GM21360 (cell line): ENCODE data around the gene UBE2O.

Experiments
- ATAC-seq: cut with Tn5 transposase; IDR thresholded peaks from one replicate; pipeline ENCODE4 v1.9.1; 2021; ENCODE audit warnings: mild to moderate bottlenecking, moderate library complexity; ENCODE audit not compliant: unreplicated experiment

UBE2O gene

DNA sequence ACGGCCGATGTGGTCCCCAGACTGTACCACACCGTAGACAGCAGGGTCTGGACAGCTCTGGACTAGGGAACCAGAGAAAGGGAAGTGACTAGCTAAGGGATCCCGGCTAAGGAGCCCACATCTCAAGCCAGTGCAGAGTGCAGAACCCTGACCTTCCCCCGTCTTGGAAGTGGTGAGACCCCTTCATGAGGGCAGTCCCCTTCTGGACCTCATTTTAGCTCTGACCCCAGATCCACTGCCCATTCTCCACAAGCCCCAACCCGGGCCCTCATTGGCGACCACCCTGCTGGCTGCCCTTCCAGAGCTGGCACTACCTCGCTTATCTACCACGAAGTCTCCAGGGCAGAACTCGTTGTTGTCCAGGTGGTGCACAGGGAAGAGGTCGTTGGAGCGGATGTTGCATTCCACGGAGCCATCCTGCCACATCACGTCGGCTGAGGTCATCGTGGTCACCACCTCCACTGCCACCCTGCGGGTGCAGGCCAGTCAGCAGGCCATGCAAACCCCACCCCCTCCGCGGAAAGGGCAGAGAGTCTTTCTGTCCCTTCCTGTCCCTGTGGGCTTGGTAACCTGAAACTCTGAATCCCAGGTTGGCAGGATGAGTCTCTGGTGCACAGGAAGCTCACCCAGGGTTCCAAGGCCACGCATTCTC is 54.3 kb downstream of the UBE2O start:
- ATAC-seq = no peak

DNA sequence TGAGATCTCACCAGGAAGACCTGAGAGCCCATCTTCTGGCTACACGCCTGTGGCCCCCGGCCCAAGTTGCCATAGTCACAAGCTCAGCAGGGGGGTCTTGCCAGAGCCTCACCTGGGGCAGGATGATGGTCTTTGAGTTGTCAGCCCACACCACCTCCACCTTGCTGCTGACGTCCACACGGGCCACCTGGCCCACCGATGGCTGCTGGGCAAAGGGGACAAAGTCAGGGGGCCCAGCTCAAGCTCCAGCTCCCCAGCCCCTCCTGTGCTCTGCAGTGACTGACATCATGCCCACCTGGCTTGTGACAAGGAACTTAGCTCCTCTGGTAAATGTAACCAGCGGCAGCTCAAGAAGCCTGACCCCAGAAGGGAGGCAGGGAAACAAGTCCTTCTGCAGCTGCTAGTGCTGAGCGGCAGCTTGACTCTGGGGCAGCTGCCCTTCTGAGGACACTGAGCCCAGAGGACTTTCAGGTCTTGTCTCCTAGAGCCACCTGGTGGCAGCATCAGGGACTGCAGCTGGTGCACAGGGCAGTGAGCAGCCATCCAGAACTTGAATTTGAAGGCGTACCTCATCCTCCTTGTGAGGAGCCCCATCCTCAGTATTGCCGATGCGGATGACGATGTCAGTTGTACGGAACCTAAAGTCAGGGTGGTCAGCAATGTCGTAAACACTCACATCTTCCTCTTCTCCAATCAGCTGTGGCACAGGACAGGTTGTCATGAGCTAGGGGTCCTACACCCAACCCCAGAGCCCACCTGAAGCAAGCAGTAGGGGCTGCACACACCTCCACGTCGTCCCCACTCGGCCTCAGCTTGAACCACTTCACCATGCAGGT is 55.0 kb downstream of the UBE2O start:
- no peak for ATAC-seq

DNA sequence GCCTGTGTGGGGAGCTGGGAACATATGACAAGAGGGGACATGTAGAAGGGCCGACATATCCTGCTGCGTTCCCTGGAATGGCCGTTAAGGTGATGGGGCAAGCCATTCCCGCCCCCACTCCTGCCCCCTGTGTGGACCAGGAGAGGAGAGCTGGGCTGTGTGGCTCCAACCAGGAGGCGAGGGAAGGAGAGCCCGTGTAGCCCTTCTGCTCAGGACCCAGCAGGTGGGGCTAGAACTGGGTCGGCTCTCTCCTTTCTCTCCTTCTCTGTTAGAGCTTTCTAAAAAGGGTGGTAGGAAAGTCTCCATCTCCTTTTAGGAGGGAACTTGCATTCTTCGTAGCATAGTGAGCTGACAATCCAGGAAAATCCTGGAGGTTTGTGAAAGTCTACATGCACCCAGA is 55.8 kb downstream of the UBE2O start:
- ATAC-seq = no peak

DNA sequence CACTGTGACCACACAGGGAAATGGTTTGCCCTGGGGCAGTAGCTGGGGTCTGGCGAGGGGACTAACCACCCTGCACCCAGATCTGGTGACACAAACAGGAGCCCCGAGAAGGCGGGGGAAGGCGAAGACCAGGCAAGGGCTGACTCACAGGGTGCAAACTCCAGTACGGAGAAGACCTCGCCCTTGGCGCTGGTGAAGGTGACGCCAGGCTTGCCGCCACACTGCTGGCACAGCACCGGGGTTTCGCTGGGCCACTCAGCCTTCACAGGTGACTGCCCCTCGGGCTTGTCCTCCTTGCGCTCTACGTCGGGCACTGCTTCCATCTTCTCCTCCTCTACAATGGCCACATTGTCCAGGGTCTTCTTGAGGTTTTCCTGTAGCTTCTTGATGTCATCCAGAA is 57.0 kb downstream of the UBE2O start:
- no peak for ATAC-seq

DNA sequence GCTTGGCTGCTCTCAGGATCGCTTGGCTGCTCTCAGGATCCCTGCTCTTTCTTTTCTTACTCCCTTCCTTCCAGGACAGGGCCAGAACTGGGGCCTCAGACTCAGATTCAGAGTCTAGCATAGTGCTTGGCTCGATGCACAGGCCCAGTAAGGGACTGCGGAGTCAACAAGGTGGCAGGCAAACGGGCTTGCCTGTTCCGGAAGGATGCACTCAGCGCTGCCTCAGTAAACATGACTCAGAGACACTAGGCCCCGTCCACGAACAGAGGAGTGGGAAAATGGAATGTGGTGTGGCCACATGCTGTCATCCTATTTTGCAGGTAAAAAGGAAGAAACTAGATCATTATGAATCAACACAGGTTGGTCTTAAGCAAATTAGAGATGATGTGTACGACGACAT is 58.8 kb downstream of the UBE2O start:
- ATAC-seq = no peak

DNA sequence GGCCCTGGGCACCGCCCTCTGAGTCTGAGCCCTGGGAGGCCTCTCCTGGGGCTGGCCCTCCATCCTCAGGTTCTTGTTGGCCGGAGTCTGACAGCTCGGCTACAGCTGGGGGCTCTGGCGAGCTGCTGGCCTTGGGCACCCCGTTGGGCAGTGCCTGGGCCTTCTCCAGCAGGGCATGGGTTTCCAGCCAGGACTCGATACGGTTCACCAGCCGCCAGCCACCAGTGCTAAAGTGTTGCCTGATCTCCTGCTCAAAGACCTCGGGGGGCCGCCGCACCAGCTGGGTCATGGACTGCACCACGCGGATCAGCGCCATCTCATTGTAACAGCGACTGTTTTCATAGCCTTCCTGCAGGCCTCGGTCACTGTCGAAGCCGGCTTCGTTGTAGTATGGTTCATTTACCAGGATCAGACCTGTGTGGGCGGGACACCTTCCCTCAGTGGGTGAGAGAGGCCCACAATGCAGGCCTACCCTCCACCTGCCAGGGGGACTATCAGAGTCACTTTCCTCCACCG is 61.7 kb downstream of the UBE2O start:
- ATAC-seq = no peak

DNA sequence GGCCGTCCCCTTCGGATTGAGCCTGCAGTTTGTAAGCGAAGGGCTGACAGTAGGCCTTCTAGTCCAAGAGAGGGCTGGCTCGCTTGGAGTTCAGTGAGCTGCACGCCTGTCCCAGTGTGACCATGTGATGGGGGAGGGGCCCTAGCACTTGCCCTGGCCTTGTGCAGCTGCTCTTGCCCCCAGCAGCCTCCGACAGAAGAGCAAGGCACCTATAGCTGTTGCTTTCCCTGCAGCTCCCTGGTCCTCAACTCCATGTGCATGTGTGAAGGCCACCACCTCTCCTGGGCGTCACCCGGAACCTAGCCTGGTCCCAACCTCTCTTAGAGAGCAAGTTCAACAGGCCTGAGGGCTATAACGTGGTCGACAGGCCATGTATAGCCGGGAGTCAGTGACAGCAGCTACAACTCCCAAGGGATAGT is 62.9 kb downstream of the UBE2O start:
- ATAC-seq = no peak

DNA sequence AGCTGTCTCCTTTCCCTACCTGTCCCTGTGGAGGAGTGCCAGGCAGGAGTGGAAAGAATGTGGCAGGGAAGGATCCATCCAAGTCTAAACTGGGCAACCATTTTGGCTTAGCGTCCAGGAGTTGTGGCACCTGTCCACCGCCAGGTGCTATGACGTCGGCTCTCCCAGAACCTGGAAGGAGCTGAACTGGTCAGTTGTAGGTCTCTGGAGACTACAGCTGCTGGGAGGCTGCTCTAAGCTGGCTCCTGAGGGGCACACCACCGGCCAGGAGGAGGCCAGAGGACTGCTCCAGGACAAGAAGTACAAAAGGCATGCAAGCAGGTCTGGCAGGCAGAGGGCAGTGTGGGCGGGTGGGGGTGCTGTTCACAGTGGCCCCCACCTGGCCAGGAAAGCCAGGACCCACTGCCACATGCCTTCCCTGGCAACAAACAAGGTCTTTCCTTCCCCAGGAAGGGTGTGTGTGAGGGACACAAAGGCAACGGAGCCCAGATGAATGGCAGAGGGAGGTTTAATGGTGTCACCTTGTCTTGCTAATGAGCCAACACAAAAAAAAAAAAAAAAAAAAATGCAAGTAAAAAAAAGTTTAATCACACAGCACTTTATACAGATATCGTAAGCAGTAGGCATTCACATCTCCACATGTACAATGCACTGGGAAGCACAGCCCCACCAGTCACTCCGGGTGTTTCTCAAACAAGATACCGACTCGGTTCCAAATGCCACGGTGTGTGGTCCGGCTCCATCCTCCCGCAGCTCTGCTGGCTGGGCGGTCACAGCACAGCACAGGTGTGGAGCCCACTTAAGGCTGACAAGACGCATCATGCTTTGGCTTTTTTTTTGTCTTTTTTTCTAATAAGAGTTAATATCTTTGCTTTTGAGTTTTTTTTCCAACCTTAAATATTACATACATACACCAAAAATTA is 63.7 kb downstream of the UBE2O start:
- ATAC-seq = no peak

DNA sequence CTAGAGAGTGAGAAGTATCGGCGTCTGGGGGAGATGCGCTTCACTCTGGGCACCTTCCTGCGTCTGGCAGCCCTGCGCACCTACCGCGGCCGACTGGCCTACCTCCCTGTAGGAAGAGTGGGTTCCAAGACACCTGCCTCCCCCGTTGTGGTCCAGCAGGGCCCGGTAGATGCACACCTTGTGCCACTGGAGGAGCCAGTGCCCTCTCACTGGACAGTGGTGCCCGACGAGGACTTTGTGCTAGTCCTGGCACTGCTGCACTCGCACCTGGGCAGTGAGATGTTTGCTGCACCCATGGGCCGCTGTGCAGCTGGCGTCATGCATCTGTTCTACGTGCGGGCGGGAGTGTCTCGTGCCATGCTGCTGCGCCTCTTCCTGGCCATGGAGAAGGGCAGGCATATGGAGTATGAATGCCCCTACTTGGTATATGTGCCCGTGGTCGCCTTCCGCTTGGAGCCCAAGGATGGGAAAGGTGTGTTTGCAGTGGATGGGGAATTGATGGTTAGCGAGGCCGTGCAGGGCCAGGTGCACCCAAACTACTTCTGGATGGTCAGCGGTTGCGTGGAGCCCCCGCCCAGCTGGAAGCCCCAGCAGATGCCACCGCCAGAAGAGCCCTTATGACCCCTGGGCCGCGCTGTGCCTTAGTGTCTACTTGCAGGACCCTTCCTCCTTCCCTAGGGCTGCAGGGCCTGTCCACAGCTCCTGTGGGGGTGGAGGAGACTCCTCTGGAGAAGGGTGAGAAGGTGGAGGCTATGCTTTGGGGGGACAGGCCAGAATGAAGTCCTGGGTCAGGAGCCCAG is 65.8 kb downstream of the UBE2O start:
- ATAC-seq = no peak

DNA sequence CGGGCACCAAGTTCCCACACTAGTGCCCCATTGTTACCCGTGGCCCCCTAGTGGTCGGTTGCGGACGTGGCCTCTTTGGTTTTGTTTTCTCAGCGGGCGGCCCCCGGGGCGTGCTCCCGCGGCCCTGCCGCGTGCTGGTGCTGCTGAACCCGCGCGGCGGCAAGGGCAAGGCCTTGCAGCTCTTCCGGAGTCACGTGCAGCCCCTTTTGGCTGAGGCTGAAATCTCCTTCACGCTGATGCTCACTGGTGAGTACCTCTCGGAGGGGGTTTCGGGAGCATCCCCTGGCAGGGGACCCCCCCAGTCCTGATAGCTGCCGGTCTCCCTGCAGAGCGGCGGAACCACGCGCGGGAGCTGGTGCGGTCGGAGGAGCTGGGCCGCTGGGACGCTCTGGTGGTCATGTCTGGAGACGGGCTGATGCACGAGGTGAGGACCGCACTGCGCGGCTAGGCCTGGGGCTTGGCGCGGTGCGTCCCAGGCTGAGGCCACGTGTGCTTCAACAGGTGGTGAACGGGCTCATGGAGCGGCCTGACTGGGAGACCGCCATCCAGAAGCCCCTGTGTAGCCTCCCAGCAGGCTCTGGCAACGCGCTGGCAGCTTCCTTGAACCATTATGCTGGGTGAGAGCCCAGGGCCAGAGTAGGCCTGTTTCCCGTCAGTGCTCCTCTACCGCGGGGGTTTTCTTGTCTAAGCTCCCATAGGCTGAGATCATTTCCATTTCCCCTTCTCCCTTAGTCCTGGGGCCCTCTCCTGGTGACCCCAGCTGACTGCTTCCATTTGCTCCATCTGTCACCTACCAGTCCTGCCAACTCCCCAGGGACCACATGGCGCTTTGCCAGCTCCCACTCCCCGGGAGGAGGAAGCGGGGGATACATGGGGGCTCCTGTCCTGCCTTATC is 66.8 kb downstream of the UBE2O start:
- no peak for ATAC-seq

DNA sequence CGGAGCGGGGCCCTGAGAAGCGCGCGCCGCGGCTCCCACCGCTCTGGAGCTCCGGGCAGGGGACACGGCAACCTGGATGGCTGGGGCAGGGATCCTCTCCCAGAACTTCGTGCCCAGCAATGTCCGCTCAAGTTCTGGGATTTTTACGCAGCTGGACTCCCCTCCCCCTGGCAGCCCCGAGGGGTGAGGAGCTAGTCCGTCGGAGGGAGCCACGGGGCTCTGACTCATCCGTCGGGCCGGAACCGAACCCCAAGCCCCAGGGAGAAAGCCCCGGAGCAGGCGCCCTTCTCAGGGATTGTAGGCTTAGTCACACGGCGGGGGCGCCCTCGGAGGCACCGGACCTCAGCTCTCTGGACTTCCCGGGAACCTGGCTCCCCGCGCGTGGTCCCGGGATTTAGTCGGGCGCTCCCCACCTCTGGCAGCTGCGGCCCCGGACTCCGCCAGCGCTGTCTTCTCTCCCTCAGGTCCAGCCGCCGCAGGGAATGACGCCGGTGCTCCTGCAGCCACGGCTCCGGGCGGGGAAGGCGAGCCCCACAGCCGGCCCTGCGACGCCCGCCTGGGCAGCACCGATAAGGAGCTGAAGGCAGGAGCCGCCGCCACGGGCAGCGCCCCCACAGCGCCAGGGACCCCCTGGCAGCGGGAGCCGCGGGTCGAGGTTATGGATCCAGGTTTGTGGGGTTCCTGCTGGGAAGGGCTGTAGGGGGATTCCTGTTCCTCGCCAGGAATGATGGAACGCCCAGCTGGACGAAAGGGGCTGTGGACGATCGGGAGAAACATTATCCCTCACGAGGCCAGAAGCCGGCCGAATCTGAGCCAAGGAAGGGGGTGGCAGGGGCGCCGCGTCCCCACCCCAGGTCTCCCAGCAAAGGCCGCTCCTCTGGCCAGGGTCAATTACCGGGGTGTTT is 67.7 kb downstream of the UBE2O start:
- no peak for ATAC-seq

DNA sequence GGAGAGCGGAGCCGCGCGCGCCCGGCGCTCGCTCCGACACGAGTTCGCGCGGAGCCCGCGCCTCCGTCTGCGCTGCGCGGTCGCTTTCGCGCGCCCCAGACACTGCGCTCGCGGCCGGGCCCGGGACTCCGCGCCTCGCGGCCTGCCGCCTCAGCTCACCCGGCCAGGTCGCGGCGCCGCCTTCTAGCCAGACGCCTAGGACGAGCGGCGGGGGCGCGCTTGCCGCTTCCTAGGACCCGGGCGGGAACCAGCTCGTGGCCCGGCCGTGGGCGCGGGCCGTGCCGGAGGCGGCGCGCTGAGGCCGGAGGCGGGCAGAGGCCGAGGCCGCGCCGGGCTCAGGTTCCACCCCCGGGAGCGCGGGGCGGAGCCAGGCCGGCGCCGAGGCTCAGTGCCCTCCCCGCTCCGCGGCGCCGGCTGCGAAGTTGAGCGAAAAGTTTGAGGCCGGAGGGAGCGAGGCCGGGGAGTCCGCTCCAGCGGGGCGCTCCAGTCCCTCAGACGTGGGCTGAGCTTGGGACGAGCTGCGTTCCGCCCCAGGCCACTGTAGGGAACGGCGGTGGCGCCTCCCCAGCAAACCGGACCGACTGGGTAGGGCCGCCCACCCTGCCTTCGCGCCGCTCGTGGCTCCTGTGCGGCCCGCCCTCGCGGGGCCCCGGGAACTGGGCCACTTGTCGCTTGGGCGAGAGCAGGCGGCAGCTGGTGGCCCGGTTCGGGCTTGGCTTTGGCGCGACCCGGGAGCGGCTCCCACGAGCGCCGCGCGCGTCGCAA is 68.5 kb downstream of the UBE2O start, which contains the start of gene SPHK1:
Gene SPHK1 (plus strand): TSS at position 388 of the 765 bp plus-strand sequence. CDS start 1,036 bp downstream, outside the sequence.
- ATAC-seq = no peak

DNA sequence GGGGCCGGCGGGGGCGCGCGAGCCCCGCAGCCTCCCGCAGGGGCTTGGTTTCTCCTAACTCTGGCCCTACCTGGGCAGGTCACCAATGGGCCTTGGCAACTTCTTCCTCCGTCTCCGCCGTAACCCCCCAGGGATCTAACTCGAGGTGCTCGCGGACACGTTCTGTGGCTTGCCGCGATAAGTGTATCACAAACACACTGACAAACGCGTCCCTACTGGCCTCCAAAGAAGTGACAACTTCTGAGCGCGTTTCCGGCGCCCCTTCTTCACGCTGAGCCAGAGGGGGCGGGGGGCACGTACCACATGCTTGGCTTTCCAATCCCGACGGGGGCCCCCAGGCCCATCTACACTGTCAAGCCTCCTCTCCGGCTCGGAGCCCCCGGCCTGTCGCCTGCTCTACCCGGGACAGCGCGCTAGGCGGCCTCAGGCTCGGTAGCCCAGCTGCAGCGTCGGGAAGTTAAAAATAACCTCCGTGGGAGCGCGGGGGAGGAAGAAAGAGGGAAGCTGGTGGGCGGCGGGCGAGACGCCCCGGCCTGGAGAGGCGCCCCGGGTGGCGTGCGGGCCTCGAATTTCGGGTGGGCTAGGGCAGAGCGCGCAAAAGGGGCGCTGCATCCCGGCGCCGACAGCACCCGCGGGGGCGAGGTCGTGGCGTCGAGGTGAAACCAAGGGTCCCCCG is 69.3 kb downstream of the UBE2O start:
- no peak for ATAC-seq

DNA sequence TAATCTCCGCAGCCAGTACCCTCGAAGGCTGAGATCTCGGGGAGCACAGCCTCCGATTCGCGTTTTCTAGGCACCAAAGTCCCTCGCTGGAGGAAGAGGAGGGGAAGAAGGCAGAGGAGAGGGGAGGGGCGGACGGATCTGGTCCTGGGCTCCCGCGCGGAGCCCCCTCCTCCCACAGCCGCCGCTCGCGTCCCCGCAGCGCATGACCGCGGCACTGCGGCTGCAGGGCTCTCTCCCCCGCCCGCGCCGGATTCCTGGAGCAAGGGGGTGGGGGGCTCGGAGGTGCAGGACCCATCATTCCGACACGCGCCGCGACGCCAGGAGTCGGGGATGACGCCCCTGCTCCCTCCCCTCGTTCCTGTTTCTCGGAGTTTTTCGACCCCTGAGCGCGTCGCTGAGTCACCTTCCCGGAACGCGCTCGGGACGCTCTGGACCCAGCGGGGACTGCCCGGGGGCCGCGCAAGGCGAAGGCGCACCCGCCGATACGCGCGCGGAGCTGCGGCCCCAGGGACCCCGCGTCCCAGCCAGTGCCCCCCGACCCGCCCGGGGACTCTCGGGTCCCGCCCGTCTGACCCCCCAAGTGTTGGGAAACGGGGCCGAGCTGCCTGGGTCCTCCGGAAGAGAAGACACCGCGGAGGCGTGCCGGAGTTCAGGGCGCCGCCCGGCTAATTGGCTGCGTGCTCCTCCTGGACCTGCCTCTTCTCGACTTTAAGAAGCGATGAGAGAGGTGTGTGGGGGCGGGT is 70.0 kb downstream of the UBE2O start:
- ATAC-seq = no peak

DNA sequence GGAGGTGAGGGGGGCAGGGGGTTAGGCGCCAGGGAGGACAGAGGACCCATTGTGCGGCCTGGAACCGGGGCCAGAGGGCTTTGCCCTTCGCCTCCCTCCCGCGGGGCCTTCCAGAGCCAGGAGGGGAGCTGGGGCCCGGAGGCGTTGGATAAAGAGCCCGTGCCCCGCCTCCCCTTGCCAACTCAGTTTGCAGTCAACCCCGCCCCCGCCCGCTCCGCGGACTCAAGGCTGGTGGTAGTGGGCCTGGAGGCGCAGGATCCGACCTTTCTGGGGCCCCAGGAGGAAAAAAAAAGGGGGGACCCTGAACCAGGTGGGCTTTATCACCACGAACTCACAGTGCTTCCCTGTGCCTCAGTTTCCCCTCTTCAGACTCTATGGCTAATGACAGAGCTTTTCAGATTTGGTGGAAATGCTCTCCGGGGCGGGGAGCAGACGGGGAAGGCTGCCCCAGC is 70.6 kb downstream of the UBE2O start:
- ATAC-seq = no peak
